PC-3 (cell line): ENCODE measurements around the gene PRKRA. TPM values are rescaled to one million over a fixed set of nuclear protein-coding genes. Genes with fewer than 3 reads are reported as not detected.
"Not testable (repeated sequence)": the region's sequence is repeated elsewhere in the genome, so short reads cannot be mapped to it uniquely, and the experiment has no call there.

Experiments
- ATAC-seq: fragments of 200-7000 bp; cut with Tn5 transposase; 2 replicates; pipeline ENCODE4 v1.9.1; 2020; ENCODE audit warnings: mild to moderate bottlenecking, moderate library complexity
- BruUV-seq: library from RNA; stranded (reverse); fragments of 400-500 nt; replicated peaks from 2 replicates; lab custom pipeline; 2021; lab: Mats Ljungman, UMichigan
- CTCF ChIA-PET: fragments of 300-600 bp; sonication (Branson Sonifier 250); formaldehyde crosslinking; loops from one replicate; lab custom pipeline; 2022; ENCODE audit warnings: antibody characterized with exemption; lab: Charles Lee
- POLR2A ChIA-PET: fragments of 300-600 bp; sonication (Branson Sonifier 250); formaldehyde crosslinking; loops from one replicate; lab custom pipeline; 2022; ENCODE audit warnings: antibody characterized with exemption; ENCODE audit not compliant: unreplicated experiment; lab: Charles Lee
- DNase-seq: peaks from one replicate; pipeline ENCODE4 v3.0.0-alpha.2; 2015
- H2AFZ ChIP-seq: fragments of 300-600 bp; sonication (generic); 2 replicates; pipeline ENCODE4 v1.6.0; 2016; ENCODE audit warnings: antibody characterized with exemption, low read length
- H3F3A ChIP-seq: fragments of 300-600 bp; sonication (generic); one replicate; pipeline ENCODE4 v1.6.0; 2017; ENCODE audit warnings: antibody characterized with exemption, low read length, control low read depth, mild to moderate bottlenecking; ENCODE audit not compliant: unreplicated experiment
- H3K27ac ChIP-seq: fragments of 300-600 bp; sonication (generic); 2 replicates; pipeline ENCODE4 v1.5.1; 2016; ENCODE audit warnings: mild to moderate bottlenecking, low read length
- H3K27me3 ChIP-seq: fragments of 300-600 bp; sonication (generic); 2 replicates; pipeline ENCODE4 v1.6.1; 2016; ENCODE audit warnings: low read length, mixed read lengths
- H3K36me3 ChIP-seq: fragments of 300-600 bp; sonication (generic); 2 replicates; pipeline ENCODE4 v1.6.1; 2016; ENCODE audit warnings: low read depth, mixed run types, low read length, mixed read lengths
- H3K4me1 ChIP-seq: fragments of 300-600 bp; sonication (generic); 2 replicates; pipeline ENCODE4 v1.5.1; 2016; ENCODE audit warnings: low read length; ENCODE audit not compliant: insufficient read depth
- H3K4me2 ChIP-seq: fragments of 300-600 bp; sonication (generic); 2 replicates; pipeline ENCODE4 v1.6.0; 2016; ENCODE audit warnings: low read length
- H3K4me3 ChIP-seq: fragments of 300-600 bp; sonication (generic); 2 replicates; pipeline ENCODE4 v1.5.1; 2016; ENCODE audit warnings: mild to moderate bottlenecking, low read length, mixed read lengths
- H3K79me2 ChIP-seq: fragments of 300-600 bp; sonication (generic); 2 replicates; pipeline ENCODE4 v1.6.1; 2017; ENCODE audit warnings: low read length, mixed read lengths
- H3K9ac ChIP-seq: fragments of 300-600 bp; sonication (generic); 2 replicates; pipeline ENCODE4 v1.6.0; 2016; ENCODE audit warnings: mild to moderate bottlenecking, low read length
- H3K9me2 ChIP-seq: fragments of 300-600 bp; sonication (generic); replicated peaks from 2 replicates; pipeline ENCODE4 v1.6.1; 2016; ENCODE audit warnings: mixed run types, low read length, mixed read lengths
- H3K9me3 ChIP-seq: fragments of 300-600 bp; sonication (generic); 2 replicates; pipeline ENCODE4 v1.6.1; 2016; ENCODE audit warnings: low read length, mixed read lengths
- H4K20me1 ChIP-seq: fragments of 300-600 bp; sonication (generic); 2 replicates; pipeline ENCODE4 v1.6.1; 2016; ENCODE audit warnings: low read length, mixed read lengths
- EZH2 ChIP-seq: fragments of 300-600 bp; sonication (generic); IDR thresholded peaks from one replicate; pipeline ENCODE4 v1.6.1; 2017; ENCODE audit warnings: antibody characterized with exemption, mild to moderate bottlenecking, low read length; ENCODE audit not compliant: unreplicated experiment
- EZH2phosphoT487 ChIP-seq: fragments of 300-600 bp; sonication (generic); IDR thresholded peaks from 2 replicates; pipeline ENCODE4 v1.6.1; 2018; ENCODE audit warnings: mild to moderate bottlenecking, antibody characterized with exemption, low read length, borderline replicate concordance
- intact Hi-C: fragments of 100-400 bp; cut with micrococcal nuclease; formaldehyde crosslinking; loops from 2 replicates; pipeline ENCODE4 v1.9.0; 2023
- total RNA-seq: library from RNA; depleted of rRNA; stranded (reverse); fragments of >200 nt; gene quantifications from 2 replicates; pipeline ENCODE4 v1.2.3, GENCODE V29; 2014
- TF ChIP-seq, protein P1 (sequence below): fragments of 300-600 bp; sonication (generic); conservative IDR thresholded peaks from 2 replicates; pipeline ENCODE4 v1.5.1; 2017; ENCODE audit warnings: antibody characterized with exemption, low read depth, mild to moderate bottlenecking, low read length

The PRKRA gene
- total RNA-seq, 1 experiment from 2014 or later: 78.2 TPM

- Histone ChIP-seq H3K9me3 (no peaks in the 10 kb centered on the region), H3K27me3 (no peaks in the 10 kb centered on the region), H3K79me2 (no peaks in the 10 kb centered on the region), H3F3A (no peaks in the 10 kb centered on the region), H2AFZ (no peak overlapping the region), H3K4me2 (no peak overlapping the region), H3K27ac (no peak overlapping the region), H3K9ac (no peak overlapping the region), H3K4me3 (no peak overlapping the region), H3K4me1 (no peaks in the 10 kb centered on the region), H3K36me3 (peaks cover 25% of the 10 kb centered on the region), H3K9me2 (no peaks in the 10 kb centered on the region), H4K20me1 (no peaks in the 10 kb centered on the region)
- DNase-seq (no peak), ATAC-seq (no peak)
- TF ChIP-seq EZH2: no peak
- BruUV-seq: no TSS peak
- POLR2A ChIA-PET: no interaction called here
- CTCF ChIA-PET: no interaction called here
- intact Hi-C loops: no loop called here
Observed at GRCh38 chr2:178427458-178427857, 23.5 kb downstream of the PRKRA start.

- Histone ChIP-seq H3K27me3 (no peaks in the 10 kb centered on the region), H3K9me2 (no peaks in the 10 kb centered on the region), H3K9ac (no peak overlapping the region), H3K4me3 (no peak overlapping the region), H3K9me3 (no peaks in the 10 kb centered on the region), H3F3A (no peaks in the 10 kb centered on the region), H3K79me2 (no peaks in the 10 kb centered on the region), H3K36me3 (peaks cover 15% of the 10 kb centered on the region; the same call in 1 of the 2 replicates), H3K4me1 (no peaks in the 10 kb centered on the region), H3K4me2 (no peak overlapping the region), H2AFZ (no peak overlapping the region), H3K27ac (no peak overlapping the region), H4K20me1 (no peaks in the 10 kb centered on the region)
- intact Hi-C loops: no loop called here
- ATAC-seq: no peak; the same call in 1 of the 2 replicates
- DNase-seq: peak; percentile 23
- BruUV-seq: no TSS peak
- ChIA-PET POLR2A (no interaction called here), CTCF (no interaction called here)
- TF ChIP-seq, protein P1, sequence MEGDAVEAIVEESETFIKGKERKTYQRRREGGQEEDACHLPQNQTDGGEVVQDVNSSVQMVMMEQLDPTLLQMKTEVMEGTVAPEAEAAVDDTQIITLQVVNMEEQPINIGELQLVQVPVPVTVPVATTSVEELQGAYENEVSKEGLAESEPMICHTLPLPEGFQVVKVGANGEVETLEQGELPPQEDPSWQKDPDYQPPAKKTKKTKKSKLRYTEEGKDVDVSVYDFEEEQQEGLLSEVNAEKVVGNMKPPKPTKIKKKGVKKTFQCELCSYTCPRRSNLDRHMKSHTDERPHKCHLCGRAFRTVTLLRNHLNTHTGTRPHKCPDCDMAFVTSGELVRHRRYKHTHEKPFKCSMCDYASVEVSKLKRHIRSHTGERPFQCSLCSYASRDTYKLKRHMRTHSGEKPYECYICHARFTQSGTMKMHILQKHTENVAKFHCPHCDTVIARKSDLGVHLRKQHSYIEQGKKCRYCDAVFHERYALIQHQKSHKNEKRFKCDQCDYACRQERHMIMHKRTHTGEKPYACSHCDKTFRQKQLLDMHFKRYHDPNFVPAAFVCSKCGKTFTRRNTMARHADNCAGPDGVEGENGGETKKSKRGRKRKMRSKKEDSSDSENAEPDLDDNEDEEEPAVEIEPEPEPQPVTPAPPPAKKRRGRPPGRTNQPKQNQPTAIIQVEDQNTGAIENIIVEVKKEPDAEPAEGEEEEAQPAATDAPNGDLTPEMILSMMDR: no peak
- TF ChIP-seq EZH2: no peak
- TF ChIP-seq EZH2phosphoT487: no peak
Observed at GRCh38 chr2:178426388-178426787, 24.6 kb downstream of the PRKRA start.

DNA sequence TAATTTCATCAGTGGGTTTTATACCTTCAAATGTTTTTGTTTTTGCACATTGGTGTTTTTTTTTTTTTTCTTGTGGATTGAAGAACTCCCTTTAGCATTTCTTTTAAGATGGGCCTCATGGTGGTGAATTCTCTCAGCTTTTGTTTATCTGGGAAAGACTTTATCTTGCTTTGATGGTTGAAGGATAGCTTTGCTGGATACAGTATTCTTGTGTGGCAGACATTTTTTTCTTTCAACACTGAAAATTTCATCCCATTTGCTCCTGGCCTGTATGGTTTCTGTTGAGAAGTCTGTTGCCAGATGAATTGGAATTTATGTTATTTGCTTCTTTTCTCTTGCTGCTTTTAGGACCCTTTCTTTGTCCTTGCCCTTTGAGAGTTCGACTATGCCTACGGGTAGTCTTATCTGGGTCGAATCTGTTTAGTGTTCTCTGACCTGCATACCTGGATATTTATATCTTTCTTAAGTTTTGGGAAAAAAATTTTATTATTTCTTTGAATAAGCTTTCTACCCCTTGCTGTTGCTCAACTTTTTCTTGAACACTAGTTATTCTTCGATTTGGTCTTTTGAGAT is 25.6 kb downstream of the PRKRA start:
- Histone ChIP-seq H4K20me1 (no peaks in the 10 kb centered on the region), H3K9me2 (no peaks in the 10 kb centered on the region), H3K9ac (no peak overlapping the region), H3K27me3 (no peaks in the 10 kb centered on the region), H3K9me3 (no peaks in the 10 kb centered on the region), H3K27ac (no peak overlapping the region), H2AFZ (no peak overlapping the region), H3K4me1 (no peaks in the 10 kb centered on the region), H3F3A (no peaks in the 10 kb centered on the region), H3K4me2 (no peak overlapping the region), H3K79me2 (no peaks in the 10 kb centered on the region), H3K36me3 (peaks cover 6% of the 10 kb centered on the region; the same call in 1 of the 2 replicates), H3K4me3 (no peak overlapping the region)
- BruUV-seq: no TSS peak
- ChIA-PET POLR2A (no interaction called here), CTCF (interaction anchor here (0.6 kb wide), 1 partner anchor 216 kb away, joined by 5 read pairs; no protein-coding TSS in a partner anchor)
- ATAC-seq: no peak
- intact Hi-C loops: no loop called here
- TF ChIP-seq, protein P1: no peak
- TF ChIP-seq EZH2 (no peak), EZH2phosphoT487 (no peak)
- DNase-seq: no peak

GRCh38 chr2:178423746-178424145 is 27.2 kb downstream of the PRKRA start:
- H3K9ac ChIP-seq, DNase-seq, H3K36me3 ChIP-seq, intact Hi-C loops, H4K20me1 ChIP-seq, H3K9me3 ChIP-seq, H3F3A ChIP-seq, H2AFZ ChIP-seq, H3K79me2 ChIP-seq, ATAC-seq, H3K27ac ChIP-seq, BruUV-seq, POLR2A ChIA-PET, CTCF ChIA-PET, H3K9me2 ChIP-seq, H3K27me3 ChIP-seq, H3K4me1 ChIP-seq, H3K4me3 ChIP-seq, H3K4me2 ChIP-seq: not testable (repeated sequence)
